OCI-LY3 (cell line): ENCODE results near the gene DDX60.

ENCODE experiments used
- CTCF ChIP-seq: fragments of 200-600, 300-600 bp; sonication (generic); IDR thresholded peaks from 2 replicates; pipeline ENCODE4 v1.5.1; 2014; ENCODE audit warnings: antibody characterized with exemption, low read length, low read depth
- EZH2phosphoT487 ChIP-seq: fragments of 200-600 bp; shearing (Covaris generic); IDR thresholded peaks from 2 replicates; pipeline ENCODE4 v1.6.1; 2018; ENCODE audit warnings: antibody characterized with exemption, mixed run types, low read depth

GRCh38 chr4:168308912-168309311, 9.6 kb downstream of the DDX60 start:
- no peak for TF ChIP-seq CTCF
- TF ChIP-seq EZH2phosphoT487 = no peak
